GM12864 (cell line): ENCODE results near the gene ODAD4.

Experiments
- DNase-seq: peaks from one replicate; pipeline ENCODE4 v3.0.0-alpha.2; 2011; ENCODE audit warnings: low read depth
- H3K4me3 ChIP-seq: 2 replicates; pipeline ENCODE4 v1.5.1; 2011; ENCODE audit warnings: mild to moderate bottlenecking, low read depth, low read length, control low read depth
- CTCF ChIP-seq: IDR thresholded peaks from 2 replicates; pipeline ENCODE4 v1.5.1; 2011; ENCODE audit warnings: low read depth, mild to moderate bottlenecking, moderate library complexity, low read length, control low read depth, inconsistent platforms; ENCODE audit errors: missing control alignments

Gene ODAD4

DNA sequence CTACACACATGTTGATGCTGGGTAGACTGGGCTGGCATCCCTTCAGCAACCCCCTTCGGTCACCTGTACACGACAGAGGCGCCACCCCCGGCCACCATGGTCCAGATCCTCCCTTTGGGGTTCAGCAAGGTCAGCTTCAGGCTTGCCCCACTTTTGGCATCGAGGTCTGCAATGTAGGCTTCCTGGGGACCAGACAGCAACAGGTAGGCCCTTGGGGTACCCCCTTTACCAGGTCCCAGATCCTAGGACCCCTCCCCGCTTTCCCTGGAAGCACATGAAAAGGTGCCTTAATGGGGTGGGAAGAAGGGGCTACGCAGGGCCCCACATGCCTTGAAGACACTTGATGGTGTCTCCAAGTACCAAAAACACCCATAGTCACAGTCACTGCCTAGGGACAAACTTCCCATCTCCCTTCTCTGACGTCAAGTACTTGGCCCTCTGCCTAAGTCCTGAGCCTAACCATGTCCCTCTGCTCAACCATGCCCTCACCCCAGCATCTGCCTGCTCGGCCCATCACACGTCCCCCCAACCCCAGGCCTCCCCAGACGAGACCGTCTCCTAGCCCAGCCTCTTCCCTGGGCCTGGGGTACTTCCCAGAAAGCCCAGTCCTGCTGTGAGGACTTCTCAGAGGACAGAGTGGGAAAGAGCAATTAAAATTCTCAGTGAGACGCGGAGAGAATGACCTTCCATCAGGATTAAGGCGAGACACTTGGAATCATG lies 23.8 kb upstream of the ODAD4 start:
- no peak for TF ChIP-seq CTCF
- no peak for DNase-seq
- H3K4me3 ChIP-seq = no peak overlapping the region

DNA sequence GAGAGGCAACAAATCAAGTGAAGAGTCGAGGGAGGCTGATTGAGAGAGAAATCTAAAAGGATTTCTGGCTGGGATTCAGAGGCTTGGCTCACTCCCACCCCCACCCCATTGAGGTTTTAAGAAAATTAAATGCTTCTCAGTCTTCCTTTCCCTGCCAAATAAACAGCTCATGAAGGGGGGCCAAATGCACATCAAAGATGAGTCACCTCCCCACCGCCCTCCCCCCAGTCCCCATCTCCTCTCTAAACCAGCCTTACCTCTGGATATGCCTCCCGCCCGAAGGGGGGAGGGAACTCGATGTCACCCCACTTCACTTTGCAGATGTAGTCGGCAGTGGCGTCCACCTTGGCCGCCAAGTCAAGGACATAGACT lies 23.2 kb upstream of the ODAD4 start:
- no peak for TF ChIP-seq CTCF
- H3K4me3 ChIP-seq = no peak overlapping the region
- no peak for DNase-seq

DNA sequence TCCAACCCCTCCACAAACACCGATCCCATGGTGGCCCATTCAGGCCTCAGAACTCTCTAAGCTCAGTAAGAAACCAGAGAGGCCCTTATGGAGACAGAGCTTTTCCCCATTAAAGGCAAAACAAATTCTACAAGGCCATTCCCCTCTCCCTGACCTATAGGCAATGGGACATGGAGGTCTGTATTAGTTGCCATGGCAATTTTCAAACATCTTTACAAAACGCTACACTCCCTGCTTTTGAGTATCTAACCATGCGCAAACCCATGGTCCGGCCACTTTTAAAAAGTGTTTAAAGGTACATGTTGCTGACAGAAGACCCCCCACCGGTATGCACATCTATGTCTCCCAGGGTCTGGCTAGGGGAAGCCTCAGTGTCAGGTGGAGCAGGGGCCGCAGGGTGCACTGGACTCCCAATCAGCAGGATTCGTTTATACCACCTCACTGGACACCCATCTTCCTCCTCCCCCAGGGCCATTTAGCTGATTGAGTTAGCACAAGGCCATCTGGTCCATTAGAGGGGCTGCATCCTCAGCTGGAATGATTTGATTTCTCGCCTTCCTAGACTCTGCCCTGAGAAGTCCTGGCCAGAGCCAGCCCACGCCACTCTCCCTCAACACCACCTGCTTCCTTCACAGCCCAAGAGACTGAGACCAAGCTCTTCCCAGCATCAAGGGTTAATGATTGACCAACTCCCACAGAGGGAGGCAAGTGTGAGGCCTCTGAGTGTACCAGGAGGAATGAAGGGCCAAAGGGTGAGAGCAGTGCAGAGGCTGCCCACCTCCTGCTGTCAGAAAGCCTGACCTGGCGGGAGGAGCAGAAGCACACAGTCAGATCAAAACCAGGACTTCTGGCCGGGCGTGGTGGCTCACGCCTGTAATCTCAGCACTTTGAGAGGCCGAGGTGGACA lies 22.5 kb upstream of the ODAD4 start:
- TF ChIP-seq CTCF = no peak
- no peak overlapping the region for H3K4me3 ChIP-seq
- DNase-seq = no peak

GRCh38 chr17:41909088-41909487 lies 21.3 kb upstream of the ODAD4 start:
- no peak for TF ChIP-seq CTCF
- no peak overlapping the region for H3K4me3 ChIP-seq
- DNase-seq = no peak

DNA sequence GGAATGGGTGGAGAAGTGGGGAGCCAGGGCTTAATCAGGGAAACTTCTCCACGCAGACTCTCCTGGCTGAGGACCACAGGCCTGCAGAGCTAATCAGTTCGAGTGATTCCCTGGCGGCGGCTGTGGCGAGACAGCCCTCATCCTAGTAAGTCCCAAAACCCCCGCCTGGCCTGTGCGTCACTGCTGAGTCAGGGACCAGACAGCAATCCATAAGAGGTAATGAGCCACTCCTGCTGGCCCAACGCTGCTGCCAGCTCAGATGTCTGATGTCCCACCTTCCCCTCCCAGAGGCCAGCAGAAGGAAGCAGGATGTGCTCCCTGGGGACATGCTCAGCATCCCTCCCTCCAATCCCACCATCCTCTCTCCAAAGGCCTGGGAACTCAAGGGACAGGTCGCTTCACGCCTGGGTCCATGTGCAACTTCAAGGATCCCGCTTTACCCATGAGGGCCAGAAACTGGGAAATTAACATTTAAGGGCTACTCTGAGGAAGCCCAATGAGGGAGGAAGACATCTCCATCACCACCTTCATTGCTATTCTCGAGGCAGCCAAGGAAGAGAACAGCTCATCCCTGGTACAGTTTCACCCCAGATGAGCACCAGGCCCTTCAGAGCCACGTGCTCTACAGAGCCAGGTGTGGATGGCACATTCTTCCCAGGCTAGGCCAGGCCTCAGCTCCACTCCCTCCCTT lies 19.6 kb upstream of the ODAD4 start:
- no peak for DNase-seq
- TF ChIP-seq CTCF = no peak
- H3K4me3 ChIP-seq = no peak overlapping the region

DNA sequence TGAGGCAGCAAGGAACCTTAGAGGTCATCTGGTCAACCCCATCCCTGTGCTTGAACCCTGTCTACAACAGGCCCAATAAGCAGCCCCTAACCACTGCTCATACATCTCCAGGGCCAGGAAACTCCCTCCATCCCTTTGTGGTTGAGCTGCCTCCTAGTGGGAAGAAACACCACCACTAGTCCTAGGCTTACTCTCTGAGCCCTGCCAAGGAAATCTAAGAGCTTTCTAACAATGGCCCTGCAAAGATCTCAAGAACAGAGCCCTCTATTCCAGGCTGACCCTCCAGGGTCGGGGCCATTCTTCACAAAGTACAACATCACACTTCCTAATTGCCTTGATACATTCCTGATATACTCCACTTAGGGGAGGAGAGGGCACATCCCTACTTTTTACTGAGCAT lies 17.5 kb upstream of the ODAD4 start:
- TF ChIP-seq CTCF = no peak
- H3K4me3 ChIP-seq = no peak overlapping the region
- DNase-seq = no peak
